Astrocyte of the cerebellum (primary cell): ENCODE data around the gene MEF2C.
A peak's percentile ranks its signal among the peaks of the same experiment; 100 is the strongest.
"Not testable (repeated sequence)": the region's sequence is repeated elsewhere in the genome, so short reads cannot be mapped to it uniquely, and the experiment has no call there.

Source experiments
- DNase-seq: peaks from one replicate; pipeline ENCODE4 v3.0.0-alpha.2; 2011; ENCODE audit warnings: low read depth
- H3K4me3 ChIP-seq: 2 replicates; pipeline ENCODE4 v1.5.1; 2011; ENCODE audit warnings: mild to moderate bottlenecking, low read depth, low read length, moderate library complexity
- in situ Hi-C: cut with HindIII; loops from 2 replicates; pipeline ENCODE4 v1.10.0; 2017; ENCODE audit warnings: low sequenced_read_pairs
- TF ChIP-seq, protein P1 (sequence below): IDR thresholded peaks from 2 replicates; pipeline ENCODE4 v1.5.1; 2012; ENCODE audit warnings: low read length, low read depth, moderate library complexity, mild to moderate bottlenecking; ENCODE audit errors: missing control alignments

Gene MEF2C

DNA sequence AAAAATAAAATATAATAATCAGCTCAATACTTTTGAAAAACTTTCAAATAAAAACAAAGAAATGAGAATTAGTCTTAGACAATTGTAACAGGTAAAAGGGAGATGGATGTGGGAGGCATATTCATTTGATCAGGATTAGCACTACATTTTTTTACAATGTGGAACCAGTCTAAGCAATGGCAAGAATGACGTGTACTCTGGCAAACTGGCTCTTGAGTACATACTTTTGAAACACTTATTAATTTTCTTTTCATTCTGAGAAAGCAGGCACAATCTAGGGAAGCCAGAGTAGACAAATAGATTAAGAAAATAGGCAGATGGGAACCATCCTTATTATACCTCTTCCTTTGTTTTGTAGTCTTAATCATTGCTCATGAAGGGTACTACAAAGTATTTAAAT, 79.7 kb downstream of the MEF2C start:
- DNase-seq, result no peak

DNA sequence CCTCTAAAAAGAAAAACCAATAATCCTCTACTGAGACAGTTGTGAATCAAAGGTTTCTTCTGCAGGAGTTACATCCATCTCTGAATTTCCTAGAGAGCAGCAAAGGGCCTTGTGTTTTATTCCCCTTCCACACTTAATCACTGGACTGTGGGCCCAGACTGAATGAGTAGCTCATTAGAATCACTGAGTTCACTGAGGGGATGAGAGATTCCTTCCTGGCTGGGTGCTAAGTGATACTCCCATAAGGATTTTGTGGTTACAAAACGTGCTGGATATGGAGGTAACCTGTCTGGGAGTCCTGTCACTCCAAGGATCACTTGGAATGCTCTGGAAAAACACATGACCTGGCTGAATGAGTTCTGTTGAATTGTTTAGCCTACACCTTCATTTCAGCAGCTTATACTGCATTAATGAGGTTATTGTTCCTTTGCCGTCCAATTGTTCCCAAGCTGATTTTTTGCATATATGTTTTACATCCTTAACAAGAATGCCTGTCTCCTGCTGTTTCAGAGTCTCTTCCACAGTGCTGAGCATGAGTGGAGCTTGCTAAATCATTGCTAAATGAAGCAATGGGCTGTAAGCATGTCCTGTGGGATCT, 82.9 kb downstream of the MEF2C start:
- DNase-seq, result no peak
- in situ Hi-C loops, result no loop called here
- no peak overlapping the region for H3K4me3 ChIP-seq
- TF ChIP-seq, protein P1, sequence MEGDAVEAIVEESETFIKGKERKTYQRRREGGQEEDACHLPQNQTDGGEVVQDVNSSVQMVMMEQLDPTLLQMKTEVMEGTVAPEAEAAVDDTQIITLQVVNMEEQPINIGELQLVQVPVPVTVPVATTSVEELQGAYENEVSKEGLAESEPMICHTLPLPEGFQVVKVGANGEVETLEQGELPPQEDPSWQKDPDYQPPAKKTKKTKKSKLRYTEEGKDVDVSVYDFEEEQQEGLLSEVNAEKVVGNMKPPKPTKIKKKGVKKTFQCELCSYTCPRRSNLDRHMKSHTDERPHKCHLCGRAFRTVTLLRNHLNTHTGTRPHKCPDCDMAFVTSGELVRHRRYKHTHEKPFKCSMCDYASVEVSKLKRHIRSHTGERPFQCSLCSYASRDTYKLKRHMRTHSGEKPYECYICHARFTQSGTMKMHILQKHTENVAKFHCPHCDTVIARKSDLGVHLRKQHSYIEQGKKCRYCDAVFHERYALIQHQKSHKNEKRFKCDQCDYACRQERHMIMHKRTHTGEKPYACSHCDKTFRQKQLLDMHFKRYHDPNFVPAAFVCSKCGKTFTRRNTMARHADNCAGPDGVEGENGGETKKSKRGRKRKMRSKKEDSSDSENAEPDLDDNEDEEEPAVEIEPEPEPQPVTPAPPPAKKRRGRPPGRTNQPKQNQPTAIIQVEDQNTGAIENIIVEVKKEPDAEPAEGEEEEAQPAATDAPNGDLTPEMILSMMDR, result no peak

More for the DNA sequence above, 79.7 kb downstream of the MEF2C start:
- no peak overlapping the region for H3K4me3 ChIP-seq
- in situ Hi-C loops, result no loop called here
- TF ChIP-seq, protein P1, result no peak

DNA sequence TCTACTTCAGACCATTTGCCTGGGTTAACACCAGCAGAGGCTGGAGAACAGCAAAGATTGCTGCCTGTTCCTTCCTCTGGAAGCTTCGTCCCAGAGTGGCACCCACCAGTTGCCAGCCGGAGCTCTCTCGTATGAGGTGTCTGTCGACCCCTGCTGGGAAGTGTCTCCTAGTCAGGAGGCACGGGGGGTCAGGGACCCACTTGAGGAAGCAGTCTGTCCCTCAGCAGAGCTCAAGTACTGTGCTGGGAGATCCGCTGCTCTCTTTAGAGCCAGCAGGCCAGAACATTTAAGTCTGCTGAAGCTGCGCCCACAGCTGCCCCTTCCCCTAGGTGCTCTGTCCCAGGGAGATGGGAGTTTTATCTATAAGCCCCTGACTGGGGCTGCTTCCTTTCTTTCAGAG, 84.1 kb downstream of the MEF2C start:
- in situ Hi-C loops, DNase-seq, H3K4me3 ChIP-seq: not testable (repeated sequence)

DNA sequence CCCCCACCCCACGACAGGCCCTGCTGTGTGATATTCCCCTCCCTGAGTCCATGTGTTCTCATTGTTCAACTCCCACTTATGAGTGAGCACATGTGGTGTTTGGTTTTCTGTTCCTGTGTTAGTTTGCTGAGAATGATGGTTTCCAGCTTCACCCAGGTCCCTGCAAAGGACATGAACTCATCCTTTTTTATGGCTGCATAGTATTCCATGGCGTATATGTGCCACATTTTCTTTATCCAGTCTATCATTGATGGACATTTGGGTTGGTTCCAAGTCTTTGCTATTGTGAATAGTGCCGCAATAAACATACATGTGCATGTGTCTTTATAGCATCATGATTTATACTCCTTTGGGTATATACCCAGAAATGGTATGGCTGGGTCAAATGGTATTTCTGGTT, 89.2 kb downstream of the MEF2C start:
- in situ Hi-C loops, DNase-seq, H3K4me3 ChIP-seq: not testable (repeated sequence)

DNA sequence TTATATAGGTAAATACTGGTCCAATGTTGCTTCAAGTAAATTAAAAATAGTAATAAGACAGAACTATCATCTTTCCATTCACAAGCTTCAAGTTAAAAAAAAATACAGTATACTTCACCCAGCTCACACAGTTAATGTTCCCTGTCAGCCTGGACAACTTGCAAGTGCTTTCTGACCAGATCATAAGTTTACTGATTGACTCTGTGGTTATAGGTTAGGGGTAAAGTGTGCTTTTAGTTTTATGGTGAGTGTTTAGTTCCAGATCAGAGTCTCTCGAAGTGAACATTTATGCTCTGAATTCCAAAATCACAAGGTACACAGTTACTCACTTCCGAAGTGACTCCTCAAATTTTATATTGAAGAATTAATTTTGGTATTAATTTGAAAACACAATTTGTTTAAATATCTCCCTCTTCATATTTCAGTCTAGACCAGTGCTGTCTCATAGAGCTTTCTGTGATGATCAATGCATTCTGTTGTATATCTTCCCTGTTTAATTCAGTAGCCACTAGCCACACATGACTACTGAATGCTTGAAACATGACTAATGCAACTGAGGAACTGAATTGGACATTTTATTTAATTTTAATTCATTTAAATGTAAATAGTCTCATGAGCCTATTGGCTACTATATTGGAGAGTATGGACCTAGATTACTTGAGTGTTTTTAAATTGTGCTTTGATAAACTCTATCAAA, 90.7 kb downstream of the MEF2C start:
- TF ChIP-seq, protein P1, result no peak
- peak; percentile 4 for DNase-seq
- H3K4me3 ChIP-seq, result no peak overlapping the region
- in situ Hi-C loops, result no loop called here

DNA sequence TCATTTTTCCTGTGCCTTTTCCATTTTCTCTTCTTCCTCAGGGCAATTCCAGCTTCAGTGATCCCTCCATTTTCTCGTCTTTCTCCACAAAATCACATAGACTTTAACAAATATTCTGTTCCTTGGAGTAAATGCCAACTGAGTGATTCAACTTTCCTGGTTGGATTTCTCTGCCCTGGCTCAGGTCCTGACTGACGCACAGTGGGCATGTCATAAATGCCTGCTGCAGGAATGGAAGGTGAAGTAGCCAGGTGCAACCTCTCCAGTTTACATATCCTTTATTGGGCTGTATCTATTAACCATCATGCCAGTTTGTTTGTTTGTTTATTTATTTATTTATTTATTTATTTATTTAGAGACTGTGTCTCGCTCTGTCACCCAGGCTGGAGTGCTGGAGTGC, 95.1 kb downstream of the MEF2C start:
- TF ChIP-seq, protein P1, result no peak
- in situ Hi-C loops, result loop anchor here (5.0 kb wide), 1 partner anchor 69 kb away; no protein-coding TSS in a partner anchor
- DNase-seq, result no peak
- H3K4me3 ChIP-seq, result no peak overlapping the region

DNA sequence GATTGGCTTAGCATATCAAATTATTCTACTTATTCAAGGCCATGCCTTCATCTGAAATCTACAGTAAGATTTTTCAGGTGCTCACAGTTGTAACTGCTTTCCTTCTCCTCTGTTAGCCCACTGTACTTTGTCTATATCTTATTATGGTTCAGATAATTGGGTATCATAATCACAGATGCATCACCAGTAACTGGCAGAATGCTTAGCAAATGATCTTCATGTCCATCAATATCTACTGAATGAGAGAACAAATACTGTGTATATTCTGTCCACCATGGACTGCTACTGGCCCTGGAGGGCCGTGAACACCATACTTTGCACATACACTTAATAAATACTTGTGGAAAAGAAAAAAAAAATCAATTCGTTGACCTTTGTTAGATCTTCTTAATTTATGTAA, 96.2 kb downstream of the MEF2C start:
- in situ Hi-C loops, result loop anchor here (5.0 kb wide), 1 partner anchor 71 kb away; no protein-coding TSS in a partner anchor
- no peak overlapping the region for H3K4me3 ChIP-seq
- no peak for DNase-seq
- TF ChIP-seq, protein P1, result no peak
